NCI-H2081 (cell line): ENCODE data around the gene UBE2L6.

Experiments
- DNase-seq, 2 experiments: peaks; one replicate each; lab custom pipeline; 2025; lab: John Stamatoyannopoulos, UW

The UBE2L6 gene

DNA sequence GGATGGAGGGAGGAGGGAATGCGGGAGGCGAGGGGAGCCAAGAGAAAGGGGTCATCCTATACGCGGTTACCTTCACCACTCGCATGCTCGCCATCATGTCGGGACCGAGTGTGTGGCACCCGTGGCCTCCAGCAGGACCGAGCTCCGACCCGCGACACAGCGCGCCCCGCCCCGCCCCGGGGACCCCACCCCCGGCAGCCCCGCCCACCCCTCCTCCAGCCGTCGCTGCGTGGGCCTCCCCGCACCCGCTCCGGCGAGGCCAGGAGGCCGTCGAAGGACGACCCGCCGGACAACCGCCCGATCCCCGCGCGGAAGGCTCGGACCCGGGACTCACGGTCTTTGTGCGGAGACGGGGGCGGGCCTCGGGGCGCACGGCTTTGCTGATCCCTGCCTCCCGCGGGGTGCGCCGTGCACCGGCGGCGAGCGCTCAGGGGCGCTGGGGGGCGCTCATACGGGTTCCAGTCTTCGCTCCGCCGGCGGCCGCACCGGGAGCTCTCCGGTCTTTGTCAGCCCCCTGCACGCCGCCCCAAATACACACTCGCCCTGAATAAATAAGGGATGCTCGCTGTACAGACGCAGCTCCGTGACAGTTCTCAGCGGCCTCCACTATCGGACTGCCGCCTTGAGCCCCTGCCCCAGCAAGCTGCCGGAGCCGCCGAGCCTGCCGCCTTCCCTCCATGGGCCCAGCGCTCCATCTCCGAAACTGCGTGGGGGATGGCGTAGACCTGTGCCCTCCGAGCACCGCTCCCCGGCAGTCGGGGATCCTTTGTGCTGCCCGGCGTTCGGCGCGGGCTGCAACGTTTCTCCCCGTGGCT is at the start of gene UBE2L6:
UBE2L6 (minus strand) TSS at position 158 of the 815 bp plus-strand sequence; CDS start at position 97, 61 bp downstream.
- DNase-seq, result peak; percentile 56 to 65

DNA sequence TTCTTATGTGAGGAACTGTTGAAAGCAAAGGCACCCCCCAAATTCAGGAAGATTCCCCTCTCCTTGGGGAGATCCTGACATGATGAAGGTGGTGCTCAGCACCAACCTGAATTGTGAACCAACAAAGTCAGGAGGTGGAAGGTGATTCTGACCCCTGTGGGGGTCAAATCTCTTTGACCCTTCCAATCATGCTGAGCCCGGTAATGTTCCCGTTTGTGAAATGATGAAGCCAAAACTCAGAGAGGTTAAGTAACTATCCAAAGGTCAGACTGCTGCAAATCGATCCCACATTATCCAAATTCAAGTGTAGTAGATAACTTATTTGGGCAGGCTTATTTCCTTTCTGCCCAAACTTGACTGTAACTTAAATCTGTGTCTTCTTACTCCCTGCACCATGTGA is 49.1 kb upstream of the UBE2L6 start:
- no peak for DNase-seq

DNA sequence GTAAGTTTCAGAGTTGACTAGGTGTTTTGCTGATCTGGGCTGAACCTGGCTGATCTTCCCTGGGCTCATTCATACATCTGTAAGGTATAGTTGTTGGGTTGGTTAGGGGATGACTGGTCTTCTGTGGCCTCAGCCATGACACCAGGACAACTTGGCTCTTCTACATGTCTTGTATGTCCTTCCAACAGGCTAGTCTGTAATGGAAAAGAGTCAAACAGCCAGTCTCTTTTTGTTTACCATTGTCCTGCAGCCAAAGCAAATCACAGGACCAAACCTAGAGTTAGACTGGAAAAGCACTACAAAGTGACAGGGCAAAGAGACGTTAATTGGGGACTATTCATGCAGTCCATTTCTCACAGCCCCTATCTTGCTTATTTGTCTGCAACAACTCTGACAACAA is 47.8 kb upstream of the UBE2L6 start:
- DNase-seq, result no peak

DNA sequence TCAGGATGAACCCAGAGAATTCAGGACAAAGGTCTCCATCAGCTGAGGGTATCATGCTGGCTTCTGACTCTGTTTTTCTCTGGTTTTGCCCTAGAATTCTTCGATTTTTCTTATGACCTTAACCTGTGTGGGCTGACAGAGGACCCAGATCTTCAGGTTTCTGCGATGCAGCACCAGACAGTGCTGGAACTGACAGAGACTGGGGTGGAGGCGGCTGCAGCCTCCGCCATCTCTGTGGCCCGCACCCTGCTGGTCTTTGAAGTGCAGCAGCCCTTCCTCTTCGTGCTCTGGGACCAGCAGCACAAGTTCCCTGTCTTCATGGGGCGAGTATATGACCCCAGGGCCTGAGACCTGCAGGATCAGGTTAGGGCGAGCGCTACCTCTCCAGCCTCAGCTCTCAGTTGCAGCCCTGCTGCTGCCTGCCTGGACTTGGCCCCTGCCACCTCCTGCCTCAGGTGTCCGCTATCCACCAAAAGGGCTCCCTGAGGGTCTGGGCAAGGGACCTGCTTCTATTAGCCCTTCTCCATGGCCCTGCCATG is 46.8 kb upstream of the UBE2L6 start:
- DNase-seq, result no peak

DNA sequence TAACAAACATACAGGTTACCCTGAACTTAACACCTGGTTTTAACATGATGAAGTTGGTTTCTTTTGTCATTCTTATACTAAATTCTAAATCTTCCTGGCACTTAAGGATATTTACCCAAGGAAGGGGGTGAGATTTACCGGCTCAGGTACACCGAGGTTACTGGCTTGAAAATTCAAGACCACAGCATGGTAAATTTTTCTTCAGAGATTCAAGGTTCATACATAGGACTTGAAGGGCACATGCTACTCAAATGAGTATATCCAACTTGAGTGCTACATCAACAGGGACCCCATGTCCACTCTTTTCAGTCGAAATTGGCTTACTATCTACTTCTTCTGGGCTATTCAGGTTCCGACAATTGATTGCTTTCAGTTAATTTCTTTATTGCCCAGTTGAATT is 42.7 kb upstream of the UBE2L6 start:
- no peak for DNase-seq

DNA sequence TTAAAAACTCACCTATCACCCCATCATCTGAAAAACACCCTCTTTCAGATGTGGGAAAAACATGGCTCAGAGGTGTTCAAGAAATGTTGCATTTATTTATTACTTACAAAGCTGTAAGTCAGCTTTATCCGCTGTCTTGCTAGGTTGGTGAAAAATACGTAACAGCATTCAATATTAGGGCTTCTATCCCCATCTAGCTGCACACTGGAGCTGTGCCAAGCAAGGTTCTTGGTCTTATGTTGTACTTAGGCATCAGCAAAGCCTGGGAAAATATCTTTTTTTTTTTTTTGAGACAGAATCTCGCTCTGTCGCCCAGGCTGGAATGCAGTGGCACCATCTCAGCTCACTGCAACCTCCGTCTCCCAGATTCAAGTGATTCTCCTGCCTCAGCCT is 37.6 kb upstream of the UBE2L6 start:
- DNase-seq, result no peak

DNA sequence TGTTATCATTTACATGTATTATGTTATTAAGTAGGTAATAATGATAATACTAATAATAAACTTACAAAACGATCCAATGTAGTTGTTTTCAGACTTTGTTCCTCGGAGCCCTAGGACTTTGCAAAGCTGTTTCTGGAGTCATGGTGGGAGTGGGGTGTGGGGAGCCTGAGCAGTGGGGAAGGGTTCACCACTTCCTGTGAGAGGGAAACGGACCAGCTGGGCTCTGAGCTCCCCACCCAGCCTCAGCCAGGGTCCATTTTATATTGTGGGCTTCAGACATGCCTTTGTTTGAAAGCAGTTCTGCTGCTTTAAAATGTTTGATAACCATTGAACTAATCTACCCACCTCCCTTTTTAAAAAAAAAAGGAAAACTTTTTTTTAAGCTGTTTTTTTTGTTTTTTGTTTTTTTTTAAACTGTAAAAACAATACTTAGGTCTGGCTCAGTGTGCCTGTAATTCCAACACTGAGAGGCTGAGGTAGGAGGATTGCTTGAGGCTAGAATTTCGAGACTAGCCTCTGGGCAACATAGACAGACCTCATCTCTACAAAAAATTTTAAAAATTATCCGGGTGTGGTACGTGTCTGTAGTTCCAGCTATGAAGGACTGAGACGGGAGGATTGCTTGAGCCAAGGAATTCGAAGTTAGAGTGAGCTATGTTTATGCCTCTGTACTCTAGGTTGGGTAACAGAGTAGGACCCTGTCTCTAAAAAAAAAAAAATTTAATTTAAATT is 37.0 kb upstream of the UBE2L6 start:
- no peak for DNase-seq

DNA sequence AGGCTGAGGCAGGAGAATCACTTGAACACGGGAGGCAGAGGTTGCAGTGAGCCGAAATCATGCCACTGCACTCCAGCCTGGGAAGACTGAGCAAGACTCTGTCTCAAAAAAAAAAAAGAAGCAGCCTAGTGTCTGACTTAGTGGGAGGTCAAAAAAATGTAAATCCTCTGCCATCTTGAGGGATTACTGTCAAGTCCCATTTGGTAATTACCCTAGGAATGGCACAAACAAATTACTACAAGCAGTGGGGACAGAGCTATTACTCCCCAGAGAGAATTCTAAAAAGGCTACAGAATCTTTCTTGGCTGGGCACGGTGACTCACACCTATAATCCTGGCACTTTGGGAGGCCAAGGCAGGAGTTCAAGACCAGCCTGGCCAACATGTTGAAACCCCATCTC is 33.8 kb upstream of the UBE2L6 start:
- DNase-seq, result no peak

DNA sequence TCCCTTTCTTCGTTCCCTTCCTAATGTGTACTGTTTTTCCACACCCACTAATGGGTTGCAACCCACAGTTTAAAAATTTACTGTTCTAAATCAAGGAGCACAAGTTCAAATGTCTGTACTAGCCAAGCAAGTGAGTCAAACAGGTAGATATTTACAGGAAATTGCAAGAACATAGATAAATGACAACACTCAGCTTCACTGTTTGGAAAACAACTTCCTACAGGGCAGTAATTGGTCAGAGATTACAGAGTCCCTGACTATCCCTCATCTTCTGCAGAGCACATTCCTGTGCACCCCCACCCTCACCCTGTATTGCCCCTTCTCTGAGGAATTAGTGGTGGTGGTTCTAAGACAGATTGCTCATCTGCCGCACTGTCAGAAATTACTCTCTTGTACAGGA is 31.9 kb upstream of the UBE2L6 start:
- DNase-seq, result no peak

DNA sequence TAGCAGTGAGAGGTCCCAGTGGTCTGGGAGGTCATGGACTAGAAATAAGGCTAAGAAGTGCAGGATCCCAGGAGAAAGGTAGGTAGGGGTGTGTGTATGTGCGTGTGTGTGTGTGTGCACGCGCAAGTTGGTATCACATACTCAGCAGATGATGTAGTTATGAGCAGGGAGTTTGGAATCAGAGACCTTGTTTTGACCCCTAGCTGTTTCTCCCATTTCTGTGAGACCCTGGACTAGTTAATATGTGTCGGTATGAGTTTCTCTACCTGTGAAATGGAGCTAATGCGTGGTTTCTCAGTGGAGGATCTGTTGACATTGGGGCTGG is 31.3 kb upstream of the UBE2L6 start:
- DNase-seq, result no peak

DNA sequence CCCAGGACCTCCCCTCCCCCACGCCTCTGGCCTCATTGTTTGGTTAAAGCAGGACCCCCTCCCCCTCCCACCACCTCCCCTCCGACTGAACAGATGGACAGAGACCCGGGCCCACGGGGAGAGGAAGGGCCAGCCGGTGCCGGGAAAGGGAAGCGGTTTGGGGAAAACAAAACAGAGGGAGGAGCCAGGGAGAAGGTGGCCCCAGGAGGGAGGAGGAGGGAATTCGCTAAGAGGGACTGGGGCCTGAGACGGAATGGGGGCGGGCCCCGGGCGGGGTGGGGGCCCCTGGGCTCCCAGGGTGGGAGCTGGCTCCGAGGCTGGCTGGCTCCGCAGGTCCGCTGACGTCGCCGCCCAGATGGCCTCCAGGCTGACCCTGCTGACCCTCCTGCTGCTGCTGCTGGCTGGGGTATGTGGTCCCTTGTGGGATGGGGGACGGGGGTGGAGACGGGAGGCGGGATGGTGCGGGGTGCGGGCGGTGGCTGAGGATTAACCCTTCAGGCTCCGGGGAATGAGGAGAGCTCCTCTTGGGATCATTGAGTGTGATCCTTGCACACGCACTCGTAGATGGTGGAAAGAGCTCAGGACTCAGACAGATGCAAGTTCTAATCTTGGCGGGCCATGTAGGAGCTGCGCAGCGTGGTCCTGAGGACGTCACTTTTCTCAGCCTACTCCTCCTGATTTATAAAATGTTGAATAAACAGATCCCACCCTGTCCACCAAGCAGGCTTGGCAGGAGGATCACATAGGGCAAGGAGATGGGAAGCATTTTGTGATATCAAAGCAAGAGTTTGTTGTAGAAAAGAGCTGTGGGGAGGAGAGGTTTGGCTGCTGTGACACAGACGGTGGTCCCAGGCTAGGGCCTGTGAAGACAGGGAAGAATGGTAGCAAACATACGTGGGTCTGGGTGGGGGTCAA is 30.7 kb upstream of the UBE2L6 start:
- DNase-seq, result no peak

DNA sequence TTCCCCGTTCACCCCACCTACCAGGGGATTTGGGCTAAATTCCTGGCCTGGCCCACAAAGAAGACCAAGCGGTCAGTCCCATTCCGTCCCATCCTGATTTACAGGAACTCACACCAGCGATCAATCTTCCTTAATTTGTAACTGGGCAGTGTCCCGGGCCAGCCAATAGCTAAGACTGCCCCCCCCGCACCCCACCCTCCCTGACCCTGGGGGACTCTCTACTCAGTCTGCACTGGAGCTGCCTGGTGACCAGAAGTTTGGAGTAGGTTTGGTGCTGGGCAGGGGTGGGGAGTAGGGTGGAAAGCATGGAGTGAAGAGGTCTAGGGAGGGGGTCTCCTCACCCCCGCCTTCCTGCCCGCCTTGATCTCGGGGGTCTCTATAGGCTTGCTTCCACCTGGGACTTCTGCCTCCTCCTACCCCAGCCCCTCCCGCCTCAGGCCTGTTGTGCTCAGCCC is 30.0 kb upstream of the UBE2L6 start, which contains the start of gene SERPING1:
SERPING1 (plus strand) TSS at position 225 of the 455 bp plus-strand sequence. CDS start 586 bp downstream, outside the sequence.
- no peak for DNase-seq

DNA sequence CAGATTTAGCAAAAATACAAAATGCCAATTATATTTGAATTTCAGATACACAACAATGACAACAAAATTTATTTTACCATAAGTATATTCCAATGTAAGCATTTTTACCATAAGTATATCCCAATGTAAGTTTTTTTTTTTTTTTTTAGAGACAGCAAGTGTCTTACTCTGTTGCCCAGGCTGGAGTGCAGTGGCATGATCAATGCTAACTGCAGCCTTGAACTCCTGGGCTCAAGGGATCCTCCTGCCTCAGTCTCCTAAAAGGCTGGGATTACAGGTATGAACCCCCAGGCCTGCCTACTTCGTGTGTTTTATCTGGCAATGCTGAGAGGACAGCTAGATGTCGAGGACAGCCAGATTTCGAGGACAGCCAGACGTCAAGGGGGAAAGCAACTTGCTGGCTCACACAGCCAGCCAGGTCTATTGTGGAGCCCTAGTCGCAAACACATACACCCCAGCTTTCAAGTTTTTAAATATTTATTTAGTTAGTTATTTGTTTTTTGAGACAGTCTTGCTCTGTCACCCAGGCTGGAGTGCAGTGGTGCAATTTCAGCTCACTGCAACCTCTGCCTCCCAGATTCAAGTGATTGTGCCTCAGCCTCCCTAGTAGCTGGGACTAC is 28.9 kb upstream of the UBE2L6 start:
- DNase-seq, result no peak

DNA sequence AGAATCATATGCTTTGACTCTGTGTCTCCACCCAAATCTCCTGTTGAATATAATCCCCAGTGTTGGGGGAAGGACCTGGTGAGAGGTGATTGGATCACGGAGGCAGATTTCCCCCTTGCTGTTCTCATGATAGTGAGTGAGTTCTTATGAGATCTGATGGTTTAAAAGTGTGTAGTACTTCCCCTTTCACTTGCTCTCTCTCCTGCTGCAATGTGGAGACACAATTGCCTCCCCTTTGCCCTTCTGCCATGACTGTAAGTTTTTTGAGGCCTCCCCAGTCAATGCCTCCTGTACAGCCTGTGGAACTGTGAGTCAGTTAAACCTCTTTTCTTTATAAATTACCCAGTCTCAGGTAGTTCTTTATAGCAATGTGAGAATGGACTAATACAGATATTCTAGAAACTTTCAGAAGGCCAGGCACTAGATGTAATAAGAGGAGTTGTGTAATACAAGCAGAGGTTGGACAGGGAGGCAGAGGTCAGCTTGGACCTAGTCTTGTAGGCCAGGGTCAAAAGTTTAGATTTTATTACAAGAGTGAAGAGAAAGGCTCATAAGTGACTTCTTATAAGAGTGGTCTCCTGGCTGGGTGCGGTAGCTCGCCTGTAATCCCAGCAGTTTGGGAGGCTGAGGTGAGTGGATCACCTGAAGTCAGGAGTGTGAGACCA is 20.7 kb upstream of the UBE2L6 start:
- no peak for DNase-seq

DNA sequence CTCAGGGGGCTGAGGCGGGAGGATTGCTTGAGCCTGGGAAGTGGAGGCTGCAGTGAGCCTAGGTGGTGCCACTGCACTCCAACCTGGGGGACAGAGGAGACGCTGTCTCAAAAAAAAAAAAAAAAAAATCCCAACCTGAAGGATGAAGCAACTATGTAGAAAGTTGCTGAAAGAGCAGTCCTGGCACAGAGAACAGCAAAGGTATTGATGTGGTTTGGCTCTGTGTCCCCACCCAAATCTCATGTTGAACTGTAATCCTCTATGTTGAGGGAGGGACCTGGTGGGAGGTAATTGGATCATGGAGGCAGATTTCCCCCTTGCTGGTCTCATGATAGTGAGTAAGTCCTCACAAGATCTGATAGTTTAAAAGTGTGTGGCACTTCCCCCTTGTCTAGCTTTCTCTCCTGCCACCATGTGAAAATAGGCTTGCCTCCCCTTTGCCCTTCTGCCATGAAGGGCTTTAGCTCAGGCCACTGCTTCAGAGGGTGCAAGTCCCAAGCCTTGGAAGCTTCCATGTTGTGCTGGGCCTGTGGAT is 19.3 kb upstream of the UBE2L6 start:
- no peak for DNase-seq

DNA sequence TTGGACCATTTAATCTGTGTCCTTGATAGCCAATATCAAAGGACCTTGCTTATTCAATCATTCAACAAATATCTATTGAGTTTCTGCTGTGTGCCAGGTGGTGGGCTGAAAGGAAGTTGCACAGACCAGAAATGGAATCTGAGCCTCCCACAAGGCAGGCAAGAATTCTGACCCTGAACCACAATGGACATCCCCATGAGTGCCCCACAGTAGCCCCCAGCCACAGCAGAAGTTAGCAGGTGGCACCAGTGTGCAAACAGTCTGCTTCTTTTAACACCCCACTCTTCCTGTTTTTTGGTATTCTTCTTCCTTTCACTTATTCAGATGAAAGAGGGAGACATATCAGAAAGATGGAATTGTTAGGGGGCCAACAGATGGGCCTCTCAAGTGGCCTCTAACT is 17.8 kb upstream of the UBE2L6 start:
- no peak for DNase-seq

DNA sequence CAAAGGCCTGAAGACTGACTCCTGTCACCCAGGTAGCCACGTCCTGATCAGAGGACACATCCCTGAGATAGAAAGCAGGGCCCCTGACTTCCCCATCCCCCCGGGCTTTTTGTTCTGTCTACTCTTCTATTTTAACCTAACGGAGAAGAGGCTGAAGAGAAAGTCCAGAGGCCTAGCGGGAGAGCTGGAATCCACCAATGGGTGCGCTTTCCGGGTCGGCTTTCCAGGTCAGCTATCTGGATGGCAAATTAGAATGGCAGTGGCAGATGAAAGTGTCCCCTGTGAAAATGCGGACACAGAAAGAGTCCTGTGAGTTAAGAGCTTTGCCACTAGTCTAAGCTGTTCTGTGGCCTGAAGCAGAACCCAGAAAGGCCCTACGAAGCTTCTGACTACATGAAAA is 16.9 kb upstream of the UBE2L6 start:
- no peak for DNase-seq

DNA sequence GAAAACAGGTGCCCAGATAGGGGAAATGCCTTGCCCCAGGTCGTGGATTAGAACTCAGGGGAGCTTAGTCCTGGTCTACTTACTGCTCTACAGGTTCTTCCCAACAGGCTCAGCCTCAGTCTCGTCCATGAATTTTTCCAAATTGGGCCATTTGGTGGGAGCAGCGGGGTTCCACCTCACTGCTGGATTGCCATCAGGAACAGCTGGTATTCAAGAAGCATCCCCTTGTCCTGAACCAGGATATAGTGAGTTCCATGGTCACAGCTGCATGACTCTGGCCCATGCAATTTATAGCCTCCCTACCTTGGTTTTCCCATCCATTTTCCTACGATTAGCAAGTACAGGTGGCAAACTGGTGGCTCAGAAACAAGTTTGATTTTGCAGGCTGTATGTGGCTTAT is 6.6 kb upstream of the UBE2L6 start:
- no peak for DNase-seq

DNA sequence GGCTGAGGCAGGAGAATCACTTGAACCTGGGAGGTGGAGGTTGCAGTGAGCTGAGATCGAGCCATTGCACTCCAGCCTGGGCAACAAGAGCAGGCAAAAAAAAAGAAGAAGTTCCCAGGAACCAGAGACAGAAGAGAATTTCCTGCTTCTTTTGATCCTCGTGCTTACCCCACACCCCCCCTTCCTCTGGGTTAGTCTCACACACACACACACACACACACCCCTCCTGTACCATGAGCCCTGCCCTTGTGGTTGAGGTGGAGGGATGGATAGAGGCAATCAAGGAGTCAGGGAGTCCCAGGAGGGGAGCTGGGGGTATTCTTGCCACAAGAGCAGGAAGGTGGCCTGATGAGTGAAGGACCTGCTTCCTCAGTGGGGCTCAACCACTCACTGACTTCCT is 4.1 kb upstream of the UBE2L6 start:
- no peak for DNase-seq

DNA sequence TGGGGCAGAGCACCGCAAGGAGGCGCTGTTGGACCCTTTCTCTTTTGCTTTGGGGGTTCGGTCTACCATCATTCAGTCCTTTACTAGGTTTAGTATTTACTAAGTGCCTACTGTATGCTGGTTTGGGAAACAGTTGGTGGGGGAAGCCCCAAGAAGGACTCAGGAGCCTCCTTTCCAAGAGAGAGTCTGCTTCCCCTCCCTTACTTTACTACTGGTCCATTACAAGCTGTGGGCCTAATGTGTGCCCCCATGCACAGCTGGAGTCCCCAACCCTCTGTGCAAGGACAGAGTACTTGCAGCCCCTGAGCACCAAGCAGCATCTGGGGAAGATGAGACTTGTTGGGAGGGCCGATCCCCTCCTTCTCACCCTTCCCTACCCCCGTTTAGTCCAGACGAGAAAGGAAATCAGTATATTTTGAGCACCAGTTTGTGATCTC is 876 bp upstream of the UBE2L6 start:
- no peak for DNase-seq
